Fibroblast of lung (primary cell): ENCODE data around the gene APEX2. TPM values are rescaled to one million over a fixed set of nuclear protein-coding genes. Genes with fewer than 3 reads are reported as not detected.

ENCODE experiments used
- DNase-seq, 2 donors: peaks; one replicate each; pipeline versions ENCODE4 v3.0.0 to v3.0.0-alpha.2; 2010; ENCODE audit warnings: low read depth in 2 of 2
- H2AFZ ChIP-seq: 2 replicates; pipeline ENCODE4 v1.5.1; 2012; ENCODE audit warnings: low read length, control low read depth, inconsistent platforms
- H3K27ac ChIP-seq: 2 replicates; pipeline ENCODE4 v1.5.1; 2011; ENCODE audit warnings: low read length, control low read depth; ENCODE audit not compliant: insufficient read depth
- H3K27me3 ChIP-seq: 2 replicates; pipeline ENCODE4 v1.5.1; 2011; ENCODE audit warnings: mild to moderate bottlenecking, low read length; ENCODE audit not compliant: control insufficient read depth, insufficient read depth
- H3K36me3 ChIP-seq: 2 replicates; pipeline ENCODE4 v1.5.1; 2011; ENCODE audit warnings: low read length; ENCODE audit not compliant: control insufficient read depth, insufficient read depth
- H3K4me1 ChIP-seq: 2 replicates; pipeline ENCODE4 v1.5.1; 2011; ENCODE audit warnings: low read length; ENCODE audit not compliant: control insufficient read depth, insufficient read depth; ENCODE audit errors: extremely low read depth
- H3K4me2 ChIP-seq: 2 replicates; pipeline ENCODE4 v1.5.1; 2011; ENCODE audit warnings: low read length, control low read depth; ENCODE audit not compliant: insufficient read depth; ENCODE audit errors: extremely low read depth
- H3K4me3 ChIP-seq, 4 experiments: fragments of 200-600 bp in 1 of 4; sonication (generic) in 1 of 4; replicated peaks in 1 of 4; 2 replicates each; pipeline ENCODE4 v1.5.1; 2011 to 2016; ENCODE audit warnings: low read length in 4 of 4, low read depth in 3 of 4, mild to moderate bottlenecking in 3 of 4, control low read depth in 2 of 4, inconsistent platforms in 1 of 4, mixed read lengths in 1 of 4; ENCODE audit not compliant: insufficient read depth in 1 of 4; ENCODE audit errors: control extremely low read depth in 1 of 4
- H3K79me2 ChIP-seq: 2 replicates; pipeline ENCODE4 v1.5.1; 2012; ENCODE audit warnings: mild to moderate bottlenecking, low read length, inconsistent platforms; ENCODE audit not compliant: control insufficient read depth, insufficient read depth
- H3K9ac ChIP-seq: 2 replicates; pipeline ENCODE4 v1.5.1; 2011; ENCODE audit warnings: mild to moderate bottlenecking, low read length, control low read depth; ENCODE audit not compliant: insufficient read depth
- H3K9me3 ChIP-seq: 2 replicates; pipeline ENCODE4 v1.5.1; 2012; ENCODE audit warnings: low read depth, low read length; ENCODE audit not compliant: control insufficient read depth, insufficient read depth
- H4K20me1 ChIP-seq: 2 replicates; pipeline ENCODE4 v1.5.1; 2011; ENCODE audit warnings: low read length; ENCODE audit not compliant: control insufficient read depth, insufficient read depth; ENCODE audit errors: extremely low read depth
- CTCF ChIP-seq, 2 donors: IDR thresholded peaks in 1 of 2; conservative IDR thresholded peaks in 1 of 2; 1 replicate in 1 of 2; 2 replicates in 1 of 2; pipeline ENCODE4 v1.5.1; 2011 to 2012; ENCODE audit warnings: low read length in 2 of 2, control low read depth in 1 of 2, inconsistent platforms in 1 of 2, low read depth in 1 of 2, mild to moderate bottlenecking in 1 of 2
- EZH2 ChIP-seq: IDR thresholded peaks from 2 replicates; pipeline ENCODE4 v1.5.1; 2012; ENCODE audit warnings: low read length, control low read depth, mild to moderate bottlenecking; ENCODE audit errors: missing control alignments
- polyA plus RNA-seq, 2 donors: library from polyadenylated mRNA; depleted of rRNA in 1 of 2; stranded (reverse) in 1 of 2; unstranded in 1 of 2; fragments of >200 nt; gene quantifications; 2 replicates each; pipeline ENCODE4 v1.2.1, GENCODE V29; 2011 to 2012; ENCODE audit warnings: missing spikeins in 1 of 2
- total RNA-seq: library from RNA; depleted of rRNA; stranded (reverse); fragments of >200 nt; gene quantifications from 2 replicates; pipeline ENCODE4 v1.2.1, GENCODE V29; 2014

Gene APEX2
- total and polyA plus RNA-seq, 2 donors (not counting 1 experiment from before 2014, with no cell fraction given), result 4.8 to 11.0 TPM

- H3K9me3 ChIP-seq, result no peaks in the 10 kb centered on the region
- no peaks in the 10 kb centered on the region for H3K4me1 ChIP-seq
- no peak overlapping the region for H3K9ac ChIP-seq
- H2AFZ ChIP-seq, result no peak overlapping the region
- H4K20me1 ChIP-seq, result no peaks in the 10 kb centered on the region
- H3K27ac ChIP-seq, result no peak overlapping the region
- H3K36me3 ChIP-seq, result no peaks in the 10 kb centered on the region
- H3K27me3 ChIP-seq, result no peaks in the 10 kb centered on the region
- H3K4me3 ChIP-seq, result no peak overlapping the region
- no peak for TF ChIP-seq EZH2
- TF ChIP-seq CTCF (conservative IDR thresholded peaks at IDR 0.05 in 1 of 2, IDR thresholded peaks at IDR 0.05 in 1 of 2; ENCODE audit: low read depth in 1 of 2, low read length in 2 of 2), result no peak
- H3K79me2 ChIP-seq, result no peaks in the 10 kb centered on the region
- no peak overlapping the region for H3K4me2 ChIP-seq
- DNase-seq, result peak; percentile 0 to 15
Observed at GRCh38 chrX:55026143-55026542, 26.0 kb downstream of the APEX2 start.

GRCh38 chrX:55026840-55027239, 26.7 kb downstream of the APEX2 start:
- Histone ChIP-seq H2AFZ (no peak overlapping the region), H3K36me3 (no peaks in the 10 kb centered on the region), H3K9me3 (no peaks in the 10 kb centered on the region), H3K79me2 (no peaks in the 10 kb centered on the region), H3K4me2 (no peak overlapping the region), H3K4me3 (no peak overlapping the region), H4K20me1 (no peaks in the 10 kb centered on the region), H3K4me1 (no peaks in the 10 kb centered on the region), H3K27ac (no peak overlapping the region), H3K9ac (no peak overlapping the region), H3K27me3 (no peaks in the 10 kb centered on the region)
- no peak for DNase-seq
- TF ChIP-seq EZH2, result no peak
- no peak for TF ChIP-seq CTCF (conservative IDR thresholded peaks at IDR 0.05 in 1 of 2, IDR thresholded peaks at IDR 0.05 in 1 of 2; ENCODE audit: low read depth in 1 of 2, low read length in 2 of 2)

- H3K4me1 ChIP-seq, result no peaks in the 10 kb centered on the region
- no peaks in the 10 kb centered on the region for H3K9me3 ChIP-seq
- H2AFZ ChIP-seq, result no peak overlapping the region
- no peak overlapping the region for H3K27ac ChIP-seq
- H3K36me3 ChIP-seq, result no peaks in the 10 kb centered on the region
- no peaks in the 10 kb centered on the region for H4K20me1 ChIP-seq
- TF ChIP-seq EZH2, result no peak
- no peak for TF ChIP-seq CTCF (conservative IDR thresholded peaks at IDR 0.05 in 1 of 2, IDR thresholded peaks at IDR 0.05 in 1 of 2; ENCODE audit: low read depth in 1 of 2, low read length in 2 of 2)
- H3K79me2 ChIP-seq, result no peaks in the 10 kb centered on the region
- no peak overlapping the region for H3K9ac ChIP-seq
- no peak for DNase-seq
- H3K4me3 ChIP-seq, result no peak overlapping the region
- H3K27me3 ChIP-seq, result no peaks in the 10 kb centered on the region
- no peak overlapping the region for H3K4me2 ChIP-seq
Observed at GRCh38 chrX:55028040-55028439, 27.9 kb downstream of the APEX2 start.
